ENCODE data around the gene WRNIP1. TPM values are rescaled to one million over a fixed set of nuclear protein-coding genes. Genes with fewer than 3 reads are reported as not detected.

The WRNIP1 gene
- total RNA-seq, 1 experiment from 2014 or later: 51.7 TPM

DNA sequence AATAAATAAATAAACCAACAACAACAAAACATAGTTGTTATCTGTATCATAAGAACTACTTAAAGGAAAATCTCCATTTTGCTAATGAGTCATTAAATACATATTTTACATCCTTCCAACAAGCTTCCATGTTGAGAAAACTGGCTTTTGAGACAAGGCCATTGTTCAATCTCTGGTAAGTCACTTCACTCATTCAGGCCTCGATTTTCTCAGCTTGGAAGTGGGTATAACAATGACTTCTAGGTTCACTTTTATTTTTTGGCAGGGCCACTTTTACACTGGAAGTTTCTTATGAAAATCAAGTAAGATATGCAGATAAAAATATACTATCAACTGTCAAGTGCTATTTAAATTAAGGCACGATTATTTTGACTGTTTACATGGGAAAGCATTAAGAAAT is 30.0 kb downstream of the WRNIP1 start:
- H3K9me3 Mint-ChIP-seq (ENCODE audit: unreplicated experiment): no peaks in the 10 kb centered on the region

DNA sequence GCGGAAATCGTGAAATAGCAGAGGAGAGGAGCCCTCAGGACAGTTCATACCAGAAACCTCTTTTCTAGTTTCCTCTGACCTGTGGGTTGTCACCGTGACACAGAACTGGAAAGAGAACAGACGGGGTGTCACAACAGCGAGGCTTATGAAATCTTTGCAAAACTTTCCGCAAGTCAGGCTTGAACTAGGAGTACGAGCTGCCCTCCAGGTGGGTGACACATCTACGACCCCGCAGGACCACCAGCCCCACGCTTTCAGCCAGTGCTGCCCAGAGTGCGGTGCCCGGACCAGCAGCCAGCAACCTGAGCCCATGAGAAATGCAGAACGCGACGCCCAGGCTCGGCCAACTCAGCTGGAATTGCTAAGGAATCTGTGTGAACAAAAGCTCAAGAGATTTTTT is 30.8 kb downstream of the WRNIP1 start:
- Histone ChIP-seq H3K27me3 (replicated peaks; ENCODE audit: control insufficient read depth, insufficient read depth, low read length) (no peaks in the 10 kb centered on the region), H3K4me1 (peaks cover 15% of the 10 kb centered on the region), H3K36me3 (ENCODE audit: control insufficient read depth, insufficient read depth, low read length) (no peaks in the 10 kb centered on the region), H3K9me3 (no peaks in the 10 kb centered on the region), H3K4me3 (ENCODE audit: low read depth, low read length) (no peak overlapping the region)
- Mint-ChIP-seq H3K4me3 (ENCODE audit: unreplicated experiment) (no peak overlapping the region), H3K36me3 (ENCODE audit: insufficient read depth, unreplicated experiment) (peaks cover 5% of the 10 kb centered on the region), H3K27me3 (ENCODE audit: insufficient read depth, unreplicated experiment) (no peaks in the 10 kb centered on the region), H3K4me1 (ENCODE audit: low read depth, unreplicated experiment) (peaks cover 13% of the 10 kb centered on the region), H3K27ac (ENCODE audit: unreplicated experiment) (no peak overlapping the region), H3K9me3 (ENCODE audit: unreplicated experiment) (no peaks in the 10 kb centered on the region)
- TF ChIP-seq, protein P1, sequence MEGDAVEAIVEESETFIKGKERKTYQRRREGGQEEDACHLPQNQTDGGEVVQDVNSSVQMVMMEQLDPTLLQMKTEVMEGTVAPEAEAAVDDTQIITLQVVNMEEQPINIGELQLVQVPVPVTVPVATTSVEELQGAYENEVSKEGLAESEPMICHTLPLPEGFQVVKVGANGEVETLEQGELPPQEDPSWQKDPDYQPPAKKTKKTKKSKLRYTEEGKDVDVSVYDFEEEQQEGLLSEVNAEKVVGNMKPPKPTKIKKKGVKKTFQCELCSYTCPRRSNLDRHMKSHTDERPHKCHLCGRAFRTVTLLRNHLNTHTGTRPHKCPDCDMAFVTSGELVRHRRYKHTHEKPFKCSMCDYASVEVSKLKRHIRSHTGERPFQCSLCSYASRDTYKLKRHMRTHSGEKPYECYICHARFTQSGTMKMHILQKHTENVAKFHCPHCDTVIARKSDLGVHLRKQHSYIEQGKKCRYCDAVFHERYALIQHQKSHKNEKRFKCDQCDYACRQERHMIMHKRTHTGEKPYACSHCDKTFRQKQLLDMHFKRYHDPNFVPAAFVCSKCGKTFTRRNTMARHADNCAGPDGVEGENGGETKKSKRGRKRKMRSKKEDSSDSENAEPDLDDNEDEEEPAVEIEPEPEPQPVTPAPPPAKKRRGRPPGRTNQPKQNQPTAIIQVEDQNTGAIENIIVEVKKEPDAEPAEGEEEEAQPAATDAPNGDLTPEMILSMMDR (IDR thresholded peaks at IDR 0.05; ENCODE audit: insufficient read depth in 1 of 2, low read depth in 1 of 2, low read length in 1 of 2, severe bottlenecking in 1 of 2, unreplicated experiment in 1 of 2): no peak
- ChIA-PET POLR2A (no interaction called here), CTCF (interaction anchor here (0.6 kb wide), 1 partner anchor 19 kb away, joined by 5 read pairs; no protein-coding TSS in a partner anchor)
- intact Hi-C loops (cut with micrococcal nuclease; ENCODE audit: unreplicated experiment): loop anchor here (10.0 kb wide), 1 partner anchor 259 kb away; no protein-coding TSS in a partner anchor
- no TSS peak for BruUV-seq (replicated peaks)
- DNase-seq: no peak

More for the DNA sequence above, 30.0 kb downstream of the WRNIP1 start:
- H3K27me3 ChIP-seq (replicated peaks; ENCODE audit: control insufficient read depth, insufficient read depth, low read length): no peaks in the 10 kb centered on the region
- ChIA-PET POLR2A (no interaction called here), CTCF (no interaction called here)
- Mint-ChIP-seq H3K27me3 (ENCODE audit: insufficient read depth, unreplicated experiment) (no peaks in the 10 kb centered on the region), H3K36me3 (ENCODE audit: insufficient read depth, unreplicated experiment) (peaks cover 5% of the 10 kb centered on the region), H3K27ac (ENCODE audit: unreplicated experiment) (no peak overlapping the region), H3K4me1 (ENCODE audit: low read depth, unreplicated experiment) (peaks cover 13% of the 10 kb centered on the region), H3K4me3 (ENCODE audit: unreplicated experiment) (no peak overlapping the region)
- no peaks in the 10 kb centered on the region for H3K9me3 ChIP-seq
- intact Hi-C loops (cut with micrococcal nuclease; ENCODE audit: unreplicated experiment): loop anchor here (10.0 kb wide), 1 partner anchor 260 kb away; no protein-coding TSS in a partner anchor
- no TSS peak for BruUV-seq (replicated peaks)
- peaks cover 16% of the 10 kb centered on the region for H3K4me1 ChIP-seq
- H3K4me3 ChIP-seq (ENCODE audit: low read depth, low read length): no peak overlapping the region
- TF ChIP-seq, protein P1 (IDR thresholded peaks at IDR 0.05; ENCODE audit: insufficient read depth in 1 of 2, low read depth in 1 of 2, low read length in 1 of 2, severe bottlenecking in 1 of 2, unreplicated experiment in 1 of 2): no peak
- no peaks in the 10 kb centered on the region for H3K36me3 ChIP-seq (ENCODE audit: control insufficient read depth, insufficient read depth, low read length)
- no peak for DNase-seq

DNA sequence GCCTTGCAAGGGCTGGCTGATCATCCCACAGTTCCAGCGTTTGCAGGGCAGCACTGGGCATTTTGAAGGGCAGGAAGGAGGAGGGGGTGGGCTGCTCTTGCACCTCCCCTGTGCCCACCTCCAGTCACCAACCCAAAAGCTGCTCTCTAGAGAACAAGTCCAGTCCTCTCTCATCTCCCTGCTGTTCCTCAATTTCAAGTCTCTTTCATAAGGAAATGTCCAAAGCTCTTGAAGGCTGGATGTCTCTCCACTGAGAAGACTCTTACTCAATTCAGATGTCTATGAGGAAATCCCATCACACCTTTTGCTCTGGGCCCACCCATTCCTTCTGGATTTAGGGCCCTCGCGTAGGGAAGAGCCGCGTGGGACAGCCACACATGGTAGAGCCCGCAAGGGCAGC is 31.7 kb downstream of the WRNIP1 start:
- CTCF ChIA-PET: interaction anchor here (1.5 to 1.7 kb wide), 2 partner anchors 45 to 49 kb away, joined by 4 to 8 read pairs; partner anchors contain the start of gene SERPINB1

More for the DNA sequence above, 31.7 kb downstream of the WRNIP1 start:
- no peaks in the 10 kb centered on the region for H3K27me3 ChIP-seq (replicated peaks; ENCODE audit: control insufficient read depth, insufficient read depth, low read length)
- TF ChIP-seq, protein P1 (IDR thresholded peaks at IDR 0.05; ENCODE audit: insufficient read depth in 1 of 2, low read depth in 1 of 2, low read length in 1 of 2, severe bottlenecking in 1 of 2, unreplicated experiment in 1 of 2): no peak
- H3K27me3 Mint-ChIP-seq (ENCODE audit: insufficient read depth, unreplicated experiment): no peaks in the 10 kb centered on the region
- H3K36me3 ChIP-seq (ENCODE audit: control insufficient read depth, insufficient read depth, low read length): no peaks in the 10 kb centered on the region
- no peak overlapping the region for H3K4me3 Mint-ChIP-seq (ENCODE audit: unreplicated experiment)
- no peaks in the 10 kb centered on the region for H3K9me3 Mint-ChIP-seq (ENCODE audit: unreplicated experiment)
- H3K4me3 ChIP-seq (ENCODE audit: low read depth, low read length): no peak overlapping the region
- intact Hi-C loops (cut with micrococcal nuclease; ENCODE audit: unreplicated experiment): loop anchor here (10.0 kb wide), 1 partner anchor 258 kb away; no protein-coding TSS in a partner anchor
- peaks cover 8% of the 10 kb centered on the region for H3K4me1 ChIP-seq
- H3K9me3 ChIP-seq: no peaks in the 10 kb centered on the region
- H3K36me3 Mint-ChIP-seq (ENCODE audit: insufficient read depth, unreplicated experiment): no peaks in the 10 kb centered on the region
- no peak for DNase-seq
- POLR2A ChIA-PET: interaction anchor here (0.7 to 1.5 kb wide), 2 partner anchors 31 to 44 kb away, joined by 4 to 10 read pairs; partner anchors contain the start of gene SERPINB1
- peaks cover 13% of the 10 kb centered on the region for H3K4me1 Mint-ChIP-seq (ENCODE audit: low read depth, unreplicated experiment)
- no peak overlapping the region for H3K27ac Mint-ChIP-seq (ENCODE audit: unreplicated experiment)
- no TSS peak for BruUV-seq (replicated peaks)
